ENCODE measurements around the gene CBX5. TPM values are rescaled to one million over a fixed set of nuclear protein-coding genes. Genes with fewer than 3 reads are reported as not detected.

Gene CBX5
- total and polyA plus RNA-seq, 2 of the 8 experiments (the other 6 are each of a cell fraction or from before 2014, with no cell fraction given): 62.4 to 231 TPM

DNA sequence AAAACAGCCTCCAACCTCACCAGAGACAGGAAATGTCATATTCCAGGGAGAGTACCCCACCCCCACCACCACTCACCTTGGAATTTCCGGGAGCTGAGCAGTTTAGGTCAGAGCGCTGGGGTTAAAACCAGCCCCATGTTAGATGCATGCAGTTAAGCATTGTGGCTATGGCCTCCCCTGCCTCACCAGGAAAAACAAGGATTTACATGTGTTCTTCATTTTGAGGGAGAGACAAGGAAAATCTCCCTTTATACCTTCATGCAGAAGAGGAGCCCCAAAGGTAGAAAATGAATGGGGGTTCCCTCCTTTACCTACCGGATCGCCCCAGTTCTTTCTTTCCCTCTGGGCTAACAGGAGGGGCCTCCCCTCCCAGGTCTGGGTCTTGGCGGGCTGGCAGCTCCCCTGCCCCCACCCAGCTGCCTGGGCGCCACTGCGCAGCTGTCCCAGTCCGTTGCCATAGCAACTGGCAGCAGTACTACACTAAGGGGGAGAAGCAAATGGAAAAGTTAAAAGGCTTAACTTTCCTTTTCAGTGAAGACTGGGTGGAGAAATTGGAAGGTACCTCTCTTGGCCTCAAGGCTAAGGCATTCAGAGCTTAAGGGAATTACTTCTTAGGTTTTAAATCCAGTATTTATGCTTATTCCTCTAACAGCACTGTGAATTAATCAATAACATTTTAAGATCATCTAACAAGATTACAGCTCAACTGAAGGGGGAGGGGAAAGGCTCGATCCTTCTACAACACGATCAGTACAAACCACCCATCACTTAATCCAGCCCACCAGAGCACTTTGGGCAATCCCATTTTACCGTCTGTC lies 20.5 kb downstream of the CBX5 start:
- peaks cover 7 to 29% (median 19%) of the 10 kb centered on the region in 4 experiments for H3K36me3 ChIP-seq (ENCODE audit: control insufficient read depth in 2 of 4, insufficient read depth in 4 of 4, low read length in 3 of 4)
- no peaks in the 10 kb centered on the region for H3K23me2 ChIP-seq (ENCODE audit: low read depth, low read length)
- H3K79me1 ChIP-seq (ENCODE audit: low read depth, low read length): peaks cover 2% of the 10 kb centered on the region; the same call in 1 of the 2 replicates
- no peaks in the 10 kb centered on the region for H4K20me1 ChIP-seq (replicated peaks in 1 of 2; ENCODE audit: control insufficient read depth in 1 of 2, insufficient read depth in 2 of 2, low read length in 2 of 2)
- H3K18ac ChIP-seq (ENCODE audit: extremely low read depth, low read length): peak overlapping the region; percentile 71; the same call in 1 of the 2 replicates
- H3K27me3 ChIP-seq (replicated peaks in 1 of 4; ENCODE audit: control insufficient read depth in 3 of 4, extremely low read depth in 1 of 4, insufficient read depth in 3 of 4, low read length in 3 of 4): no peaks in the 10 kb centered on the region
- peak overlapping the region; percentile 84 for H4K5ac ChIP-seq (ENCODE audit: insufficient read length, low read depth, low read length)
- peak overlapping the region; percentile 69 for H4K91ac ChIP-seq (replicated peaks; ENCODE audit: insufficient read length, low read length)
- H3K4ac ChIP-seq (replicated peaks; ENCODE audit: insufficient read length, low read depth, low read length): peak overlapping the region; percentile 62
- H3K4me1 ChIP-seq (replicated peaks in 1 of 4; ENCODE audit: control insufficient read depth in 3 of 4, insufficient read depth in 4 of 4, low read length in 3 of 4): peaks cover 3 to 23% (median 15%) of the 10 kb centered on the region in 4 experiments
- peak overlapping the region; percentile 96 for H2BK5ac ChIP-seq (ENCODE audit: low read depth, low read length)
- POLR2A ChIA-PET (ENCODE audit: partially characterized antibody): interaction anchor here (0.6 to 44.8 kb wide), 30 partner anchors 8 to 889 kb away, joined by 3 to 1006 read pairs (median 5); partner anchors contain the start of genes CBX5, COPZ1 and HNRNPA1
- H3K4me2 ChIP-seq (ENCODE audit: insufficient read depth in 1 of 2, low read depth in 2 of 2, low read length in 2 of 2): peak overlapping the region; percentile 62 to 75
- FAIRE-seq: peak; percentile 63
- peak overlapping the region; percentile 28; the same call in 1 of the 2 replicates for H2BK12ac ChIP-seq (ENCODE audit: low read depth, low read length)
- H2BK120ac ChIP-seq (replicated peaks; ENCODE audit: low read depth, low read length): peak overlapping the region; percentile 62
- no peak overlapping the region for H3K23ac ChIP-seq (ENCODE audit: insufficient read length)
- no peak overlapping the region for H3K14ac ChIP-seq (ENCODE audit: insufficient read length)
- H2AK5ac ChIP-seq (ENCODE audit: low read depth, low read length): no peak overlapping the region
- peak overlapping the region; percentile 97 for H3K27ac ChIP-seq (ENCODE audit: low read depth, low read length)
- H3K56ac ChIP-seq (replicated peaks; ENCODE audit: insufficient read length, low read depth, low read length): peak overlapping the region; percentile 27
- H2BK20ac ChIP-seq (ENCODE audit: low read length): no peak overlapping the region; the same call in 1 of the 2 replicates
- H2BK15ac ChIP-seq (ENCODE audit: low read length): no peak overlapping the region
- no peak overlapping the region for H2AFZ ChIP-seq (ENCODE audit: low read length)
- peak overlapping the region; percentile 35 to 56 (median 46) for H3K4me3 ChIP-seq (ENCODE audit: extremely low read depth in 1 of 4, insufficient read depth in 2 of 4, low read depth in 3 of 4, low read length in 4 of 4)
- CTCF ChIA-PET (ENCODE audit: partially characterized antibody): interaction anchor here (0.6 to 3.2 kb wide), 24 partner anchors 8 to 1911 kb away, joined by 3 to 10 read pairs (median 5); partner anchors contain the start of genes CBX5 and COPZ1
- peak; percentile 89 for DNase-seq (ENCODE audit: low read depth in 1 of 2, low spot score in 2 of 2)
- H3K79me2 ChIP-seq (ENCODE audit: control insufficient read depth in 1 of 2, insufficient read depth in 2 of 2, low read length in 2 of 2): peaks cover 3 to 51% of the 10 kb centered on the region in 2 experiments; a peak in 3 of 4 replicates
- no peak overlapping the region for H4K8ac ChIP-seq (ENCODE audit: extremely low read depth, insufficient read depth, low read length)
- WGBS, 2 experiments (ENCODE audit: extremely low coverage in 1 of 2, insufficient coverage in 1 of 2, insufficient read length in 1 of 2, insufficient replicate concordance in 2 of 2, low coverage in 1 of 2, low lambda C conversion rate in 2 of 2, missing lambda C conversion rate in 1 of 2): 2% methylated on average over 11 of the region's 11 CpGs; no CpG with 5 or more reads in 1 of the 2 experiments
- H3K9me3 ChIP-seq (ENCODE audit: insufficient read depth in 2 of 2, low read depth in 1 of 2, low read length in 1 of 2): no peaks in the 10 kb centered on the region
- H3K9ac ChIP-seq (replicated peaks in 1 of 4; ENCODE audit: extremely low read depth in 1 of 4, low read depth in 3 of 4, low read length in 3 of 4): peak overlapping the region; percentile 71 to 97 (median 82)
- TF ChIP-seq RFX5 (IDR thresholded peaks at IDR 0.05; ENCODE audit: borderline replicate concordance, low read depth, low read length) (peak; percentile 66; the same call in 1 of the 2 replicates), TBP (IDR thresholded peaks at IDR 0.05; ENCODE audit: low read depth, low read length) (peak; percentile 66), POLR2AphosphoS5 (IDR thresholded peaks at IDR 0.05; ENCODE audit: low read depth, low read length) (peak; percentile 92), SP1 (IDR thresholded peaks at IDR 0.05; ENCODE audit: low read depth, low read length) (peak; percentile 85), CHD1 (IDR thresholded peaks at IDR 0.05; ENCODE audit: low read depth, low read length) (no peak; the same call in 1 of the 2 replicates), SRF (IDR thresholded peaks at IDR 0.05; ENCODE audit: low read depth, low read length) (no peak), JUND (IDR thresholded peaks at IDR 0.05; ENCODE audit: low read length) (peak; percentile 53), NRF1 (IDR thresholded peaks at IDR 0.05; ENCODE audit: low read depth, low read length) (peak; percentile 60), TAF7 (optimal IDR thresholded peaks at IDR 0.05; ENCODE audit: borderline replicate concordance, low read depth, low read length) (peak; percentile 74), MAFK (IDR thresholded peaks at IDR 0.05; ENCODE audit: low read depth, low read length) (0 out of 2 replicates have a peak, but pooled peaks have one; percentile 16), RAD21 (IDR thresholded peaks at IDR 0.05 in 1 of 2, conservative IDR thresholded peaks at IDR 0.05 in 1 of 2; ENCODE audit: low read depth in 2 of 2, low read length in 2 of 2) (0 out of 4 replicates have a peak, but pooled peaks of 1 of the 2 experiments have one; percentile 10)
